ENCODE results near the gene CDX2. TPM values are rescaled to one million over a fixed set of nuclear protein-coding genes. Genes with fewer than 3 reads are reported as not detected.

CDX2 gene
- total RNA-seq, 4 donors from 2014 or later = not detected

DNA sequence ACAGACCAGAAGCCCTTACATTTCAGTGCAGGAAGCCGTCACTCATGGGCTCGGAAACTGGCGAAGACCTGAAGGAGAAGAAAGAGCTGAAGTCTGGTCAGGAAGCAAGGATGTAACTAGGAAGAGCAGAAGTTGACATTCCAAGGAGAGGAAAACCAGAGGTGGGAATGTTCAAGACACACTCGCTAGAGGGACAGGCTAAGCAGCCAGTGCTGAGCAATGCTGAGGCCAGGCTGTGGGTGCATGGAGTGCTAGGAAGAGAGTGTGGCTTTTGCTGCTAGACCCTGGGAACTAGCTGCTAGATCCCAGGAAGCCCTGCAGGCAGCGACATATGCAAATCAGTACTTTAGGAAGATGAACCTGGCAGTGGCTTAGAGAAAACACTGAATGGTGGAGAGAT, 31.5 kb upstream of the CDX2 start:
- H3K4me3 ChIP-seq (replicated peaks in 1 of 3) = no peak overlapping the region
- WGBS, 2 donors = 49 to 64% methylated on average over 5 of the region's 5 CpGs
- H3K4me1 ChIP-seq = no peaks in the 10 kb centered on the region
- intact Hi-C loops (cut with DNase I) = no loop called here
- no peak overlapping the region for H3K27ac ChIP-seq
- TF ChIP-seq CTCF (IDR thresholded peaks at IDR 0.05) (no peak), POLR2A (IDR thresholded peaks at IDR 0.05) (no peak)
- H3K27me3 ChIP-seq = no peaks in the 10 kb centered on the region
- H3K9me3 ChIP-seq = no peaks in the 10 kb centered on the region
- no peaks in the 10 kb centered on the region for H3K36me3 ChIP-seq
- DNase-seq = no peak

DNA sequence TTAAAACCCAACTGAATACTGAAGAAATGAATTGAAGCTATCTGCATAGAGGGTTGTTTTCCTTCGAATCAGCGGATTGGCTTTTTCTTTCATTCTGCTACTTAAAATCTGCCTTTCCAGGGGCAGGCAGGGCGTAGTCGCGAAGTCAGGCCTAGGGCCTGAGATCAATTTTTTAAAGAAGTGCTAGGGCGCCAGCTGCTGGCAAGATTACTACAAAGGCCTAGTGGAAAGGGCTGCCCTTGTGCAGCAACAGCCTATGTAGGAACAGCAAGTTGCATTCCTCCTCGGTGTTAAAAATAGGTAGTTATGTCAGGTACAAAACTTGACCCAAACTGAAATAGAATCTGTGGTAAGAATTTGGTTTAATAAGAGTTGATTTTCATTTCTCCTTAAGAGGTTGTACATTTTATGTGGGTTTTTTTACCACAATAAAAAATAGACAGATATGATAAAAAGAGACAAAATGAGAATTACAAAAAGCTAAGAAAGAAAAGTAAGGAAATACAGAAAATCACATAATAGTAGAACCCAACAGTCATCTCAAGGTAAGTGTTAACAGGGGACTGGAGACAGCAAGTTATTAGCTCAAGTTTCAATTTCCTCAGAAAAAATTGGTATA, 28.9 kb upstream of the CDX2 start:
- Histone ChIP-seq H3K27me3 (no peaks in the 10 kb centered on the region), H3K27ac (no peak overlapping the region), H3K4me3 (replicated peaks in 1 of 3) (no peak overlapping the region), H3K36me3 (no peaks in the 10 kb centered on the region), H3K4me1 (no peaks in the 10 kb centered on the region), H3K9me3 (no peaks in the 10 kb centered on the region)
- WGBS, 2 donors = 53 to 57% methylated on average over 7 of the region's 7 CpGs
- intact Hi-C loops (cut with DNase I) = no loop called here
- TF ChIP-seq CTCF (IDR thresholded peaks at IDR 0.05) = peak in 2 of 6 experiments; percentile 16 to 26
- no peak for TF ChIP-seq POLR2A (IDR thresholded peaks at IDR 0.05)
- peak; percentile 31 to 45 for DNase-seq

DNA sequence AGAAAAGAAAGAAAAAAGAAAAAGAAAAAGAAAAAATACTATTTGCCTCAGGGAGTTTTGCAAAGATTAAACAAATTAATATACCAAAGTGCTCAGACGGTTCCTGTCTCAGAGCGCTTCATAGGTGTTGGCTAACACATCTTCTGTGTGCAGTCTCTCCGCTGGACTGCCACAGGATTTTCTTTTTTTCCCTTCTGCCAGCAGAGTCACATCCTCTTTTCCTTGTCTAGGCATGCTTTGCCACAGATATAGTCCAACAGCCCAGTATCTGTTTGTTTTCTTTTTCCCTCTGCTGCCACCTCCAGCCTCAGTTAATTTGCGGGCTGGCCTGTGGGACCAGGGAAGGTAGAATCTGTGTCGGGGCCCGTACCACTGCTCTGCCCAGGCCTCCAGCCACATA, 22.8 kb upstream of the CDX2 start:
- Histone ChIP-seq H3K27me3 (no peaks in the 10 kb centered on the region), H3K36me3 (no peaks in the 10 kb centered on the region), H3K4me1 (no peaks in the 10 kb centered on the region), H3K27ac (no peak overlapping the region), H3K9me3 (peaks cover 4% of the 10 kb centered on the region), H3K4me3 (replicated peaks in 1 of 3) (no peak overlapping the region)
- TF ChIP-seq POLR2A (IDR thresholded peaks at IDR 0.05) (no peak), CTCF (IDR thresholded peaks at IDR 0.05) (no peak)
- intact Hi-C loops (cut with DNase I) = no loop called here
- no peak for DNase-seq
- 73 to 77% methylated on average over 6 of the region's 6 CpGs for WGBS, 2 donors

- Histone ChIP-seq H3K4me1 (no peaks in the 10 kb centered on the region), H3K36me3 (no peaks in the 10 kb centered on the region), H3K27ac (no peak within 1 kb of the TSS), H3K27me3 (peaks cover 2% of the 10 kb centered on the region), H3K4me3 (replicated peaks in 1 of 3) (no peak within 1 kb of the TSS), H3K9me3 (peaks cover 4% of the 10 kb centered on the region)
- 48 to 59% methylated on average over 11 of the region's 11 CpGs for WGBS, 2 donors
- intact Hi-C loops (cut with DNase I) = loop anchor here (10.0 kb wide), 1 partner anchor 1004 kb away; no protein-coding TSS in a partner anchor
- TF ChIP-seq POLR2A (IDR thresholded peaks at IDR 0.05) (no peak), CTCF (IDR thresholded peaks at IDR 0.05) (no peak)
- peak; percentile 7 to 9 for DNase-seq
Measured at GRCh38 chr13:27988520-27988919, 19.4 kb upstream of the CDX2 start, which contains the start of gene URAD. Gene URAD, minus strand, starts transcription at chr13:27988693. Its CDS starts 56 bp downstream, at chr13:27988637.

- H3K9me3 ChIP-seq = peaks cover 4% of the 10 kb centered on the region
- TF ChIP-seq CTCF (IDR thresholded peaks at IDR 0.05) (no peak), POLR2A (IDR thresholded peaks at IDR 0.05) (no peak)
- no peaks in the 10 kb centered on the region for H3K36me3 ChIP-seq
- no peak for DNase-seq
- no peak overlapping the region for H3K27ac ChIP-seq
- H3K27me3 ChIP-seq = peaks cover 13% of the 10 kb centered on the region
- intact Hi-C loops (cut with DNase I) = loop anchor here (10.0 kb wide), 1 partner anchor 1001 kb away; no protein-coding TSS in a partner anchor
- no peak overlapping the region for H3K4me3 ChIP-seq (replicated peaks in 1 of 3)
- WGBS, 2 donors = 84 to 90% methylated on average over 1 of the region's 1 CpG
- H3K4me1 ChIP-seq = peaks cover 0 to 1% of the 10 kb centered on the region in 2 donors
Measured at GRCh38 chr13:27985600-27985999, 16.5 kb upstream of the CDX2 start.

Data from thyroid gland (tissue), 4 donors.